ENCODE data around the gene ARHGAP40. TPM values are rescaled to one million over a fixed set of nuclear protein-coding genes. Genes with fewer than 3 reads are reported as not detected.

Gene ARHGAP40
- total RNA-seq, 1 donor from 2014 or later = not detected

GRCh38 chr20:38649275-38649891, 47.8 kb downstream of the ARHGAP40 start:
- intact Hi-C loops (cut with micrococcal nuclease) = loop anchor here (5.0 kb wide), 1 partner anchor 158 kb away; the partner anchor contains the start of gene PPP1R16B

GRCh38 chr20:38650010-38650409, 48.4 kb downstream of the ARHGAP40 start:
- intact Hi-C loops (cut with micrococcal nuclease) = no loop called here

GRCh38 chr20:38651154-38651553, 49.5 kb downstream of the ARHGAP40 start:
- intact Hi-C loops (cut with micrococcal nuclease) = no loop called here

GRCh38 chr20:38651562-38651961, 50.0 kb downstream of the ARHGAP40 start:
- intact Hi-C loops (cut with micrococcal nuclease) = no loop called here

GRCh38 chr20:38652995-38653394, 51.4 kb downstream of the ARHGAP40 start:
- intact Hi-C loops (cut with micrococcal nuclease) = no loop called here

- intact Hi-C loops (cut with micrococcal nuclease) = no loop called here
Measured at GRCh38 chr20:38657390-38657789, 55.8 kb downstream of the ARHGAP40 start.

GRCh38 chr20:38658879-38659596, 57.4 kb downstream of the ARHGAP40 start:
- intact Hi-C loops (cut with micrococcal nuclease) = no loop called here

GRCh38 chr20:38659597-38659880, 57.9 kb downstream of the ARHGAP40 start:
- intact Hi-C loops (cut with micrococcal nuclease) = no loop called here

GRCh38 chr20:38660429-38660828, 58.8 kb downstream of the ARHGAP40 start:
- intact Hi-C loops (cut with micrococcal nuclease) = no loop called here

- intact Hi-C loops (cut with micrococcal nuclease) = no loop called here
Measured at GRCh38 chr20:38663660-38664059, 62.1 kb downstream of the ARHGAP40 start.

GRCh38 chr20:38664284-38664683, 62.7 kb downstream of the ARHGAP40 start:
- intact Hi-C loops (cut with micrococcal nuclease) = no loop called here

- intact Hi-C loops (cut with micrococcal nuclease) = no loop called here
Measured at GRCh38 chr20:38665094-38665493, 63.5 kb downstream of the ARHGAP40 start.

GRCh38 chr20:38665506-38666285, 64.1 kb downstream of the ARHGAP40 start:
- intact Hi-C loops (cut with micrococcal nuclease) = no loop called here

GRCh38 chr20:38667417-38667956, 65.9 kb downstream of the ARHGAP40 start:
- intact Hi-C loops (cut with micrococcal nuclease) = no loop called here

- intact Hi-C loops (cut with micrococcal nuclease) = loop anchor here (5.0 to 10.0 kb wide), 2 partner anchors 138 to 195 kb away; partner anchors contain the start of genes PPP1R16B and RALGAPB
Measured at GRCh38 chr20:38669688-38670087, 68.1 kb downstream of the ARHGAP40 start.

- intact Hi-C loops (cut with micrococcal nuclease) = loop anchor here (5.0 to 10.0 kb wide), 2 partner anchors 137 to 196 kb away; partner anchors contain the start of genes PPP1R16B and RALGAPB
Measured at GRCh38 chr20:38670786-38671185, 69.2 kb downstream of the ARHGAP40 start.

- intact Hi-C loops (cut with micrococcal nuclease) = loop anchor here (5.0 to 10.0 kb wide), 2 partner anchors 136 to 196 kb away; partner anchors contain the start of genes PPP1R16B and RALGAPB
Measured at GRCh38 chr20:38671186-38671585, 69.6 kb downstream of the ARHGAP40 start.

- intact Hi-C loops (cut with micrococcal nuclease) = loop anchor here (5.0 to 10.0 kb wide), 2 partner anchors 136 to 197 kb away; partner anchors contain the start of genes PPP1R16B and RALGAPB
Measured at GRCh38 chr20:38671701-38672292, 70.2 kb downstream of the ARHGAP40 start.

GRCh38 chr20:38672504-38672903, 70.9 kb downstream of the ARHGAP40 start:
- intact Hi-C loops (cut with micrococcal nuclease) = loop anchor here (5.0 to 10.0 kb wide), 2 partner anchors 135 to 198 kb away; partner anchors contain the start of genes PPP1R16B and RALGAPB

- intact Hi-C loops (cut with micrococcal nuclease) = loop anchor here (5.0 to 10.0 kb wide), 2 partner anchors 134 to 198 kb away; partner anchors contain the start of genes PPP1R16B and RALGAPB
Measured at GRCh38 chr20:38673261-38673660, 71.7 kb downstream of the ARHGAP40 start.

GRCh38 chr20:38673725-38674091, 72.1 kb downstream of the ARHGAP40 start:
- intact Hi-C loops (cut with micrococcal nuclease) = loop anchor here (1.0 to 10.0 kb wide), 6 partner anchors 19 to 289 kb away; partner anchors contain the start of genes ACTR5, DHX35, PPP1R16B and RALGAPB

All from T-helper 1 cell treated with Interleukin-12 subunit alpha and Interleukin-12 subunit beta and Interleukin-4 antibody, amounts not matched to agents 30 ng/mL and 1 ng/mL, for 36 hours (primary cell).